Heart left ventricle (tissue), 16 donors: ENCODE data around the gene UBE2R2. TPM values are rescaled to one million over a fixed set of nuclear protein-coding genes. Genes with fewer than 3 reads are reported as not detected.
A peak's percentile ranks its signal among the peaks of the same experiment; 100 is the strongest.

Source experiments
- ATAC-seq, 4 donors: fragments of 200-7000 bp; cut with Tn5 transposase; one replicate each; pipeline ENCODE4 v1.9.1; 2020 to 2022; ENCODE audit warnings: moderate library complexity in 4 of 4, mild to moderate bottlenecking in 3 of 4, moderate number of reproducible peaks in 1 of 4
- DNase-seq, 5 donors: peaks; one replicate each; pipeline ENCODE4 v3.0.0-alpha.2; 2020
- H3K27ac ChIP-seq, 12 donors: fragments of 200-600 bp; sonication (generic) in 4 of 12; one replicate each; pipeline versions ENCODE4 v1.5.0 to v1.8.0; 2016 to 2022; ENCODE audit warnings: mild to moderate bottlenecking in 2 of 12
- H3K27me3 ChIP-seq, 9 donors: fragments of 200-600 bp; sonication (generic) in 2 of 9; one replicate each; pipeline versions ENCODE4 v1.5.1 to v1.8.0; 2016 to 2022; ENCODE audit warnings: mild to moderate bottlenecking in 3 of 9
- H3K36me3 ChIP-seq, 9 donors: fragments of 200-600 bp; sonication (generic) in 2 of 9; one replicate each; pipeline versions ENCODE4 v1.5.0 to v1.8.0; 2018 to 2022; ENCODE audit warnings: mild to moderate bottlenecking in 2 of 9
- H3K4me1 ChIP-seq, 12 donors: fragments of 200-600 bp; sonication (generic) in 4 of 12; one replicate each; pipeline versions ENCODE4 v1.5.0 to v1.8.0; 2016 to 2022; ENCODE audit warnings: mild to moderate bottlenecking in 3 of 12
- H3K4me3 ChIP-seq, 12 donors: fragments of 200-600 bp; sonication (generic) in 4 of 12; one replicate each; pipeline versions ENCODE4 v1.5.0 to v1.8.0; 2017 to 2022; ENCODE audit warnings: mild to moderate bottlenecking in 9 of 12, moderate library complexity in 4 of 12
- H3K9me3 ChIP-seq, 12 donors: fragments of 200-600 bp; sonication (generic) in 4 of 12; one replicate each; pipeline versions ENCODE4 v1.5.0 to v1.8.0; 2016 to 2022; ENCODE audit warnings: mild to moderate bottlenecking in 1 of 12
- POLR2A ChIP-seq, 2 donors: fragments of 450-650 bp; IDR thresholded peaks; one replicate each; pipeline ENCODE4 v1.6.1; 2017; ENCODE audit warnings: antibody characterized with exemption in 2 of 2, mild to moderate bottlenecking in 2 of 2, moderate library complexity in 2 of 2
- WGBS, 4 donors: extraction: QIAGEN DNeasy Blood & Tissue Kit in 2 of 4; methylation state at CpG; one replicate each; pipeline versions ENCODE4 v1.1.5 to v1.1.7; 2013 to 2018; 5-methylcytosine and 5-hydroxymethylcytosine counted together
- intact Hi-C, 10 donors: fragments of 100-400 bp; cut with DNase I; formaldehyde crosslinking; loops; one replicate each; pipeline versions ENCODE4 v1.11.1 to v1.14.2; 2022
- polyA plus RNA-seq, 2 donors: library from polyadenylated mRNA; stranded (reverse); fragments of 200-250 nt; gene quantifications; one replicate each; pipeline ENCODE4 v1.2.3, GENCODE V29; 2013
- total RNA-seq, 9 donors: library from RNA; depleted of rRNA in 2 of 9; stranded (reverse); fragments of >200 nt in 2 of 9; fragmentation: NEBNext Ultra II Directional in 3 of 9; extraction: Animal tissue kit (Norgen Biotek cat#: 25700) in 3 of 9; gene quantifications; one replicate each; pipeline versions ENCODE4 v1.1.0 to v1.2.4, GENCODE V29; 2016 to 2023
- TF ChIP-seq, protein P1 (sequence below), 12 donors: fragments of 200-600 bp; sonication (generic) in 4 of 12; IDR thresholded peaks; one replicate each; pipeline versions ENCODE4 v1.5.0 to v1.8.0; 2018 to 2022; ENCODE audit warnings: antibody characterized with exemption in 12 of 12, mild to moderate bottlenecking in 5 of 12
- donor health status: ischemic (EF 13 %, LVEDD 7.1; RV severe dilation, severe dysfunction).
- donor health status: healthy with polysubstance abuse.
- donor health status: DM: no; HTN: yes; CAD: no.
- donor health status: DM: no; HTN: no; CAD: no.
- donor health status: ischemic (EF 25% LVEDD 6.9; RV normal size, moderate dysfunction).
- donor health status: ischemic (EF 25% LVEDD 5.7; RV mildly dilated, moderate dysfunction).
- donor health status: healthy.
- donor health status: DM: yes; HTN: yes; CAD: no.
- donor health status: ischemic (EF 35%, LVEDD 5.7; RV mildly dilated, moderate dysfunction).
- donor health status: nonischemic (EF 11% LVEDD 7.7; RV severe dilation, severe dysfunction).
- donor health status: DM: yes; HTN: yes; CAD: no.
- donor health status: PGD.
- donor health status: ischemic (EF 29% LVEDD 5.4; RV normal size, mild dysfunction).
- donor health status: nonischemic (EF 23%, LVEDD 6.1; RV moderate dilation, normal function).

Gene UBE2R2
- total and polyA plus RNA-seq, 11 donors = 18.6 to 45.7 (median 39.5) TPM

DNA sequence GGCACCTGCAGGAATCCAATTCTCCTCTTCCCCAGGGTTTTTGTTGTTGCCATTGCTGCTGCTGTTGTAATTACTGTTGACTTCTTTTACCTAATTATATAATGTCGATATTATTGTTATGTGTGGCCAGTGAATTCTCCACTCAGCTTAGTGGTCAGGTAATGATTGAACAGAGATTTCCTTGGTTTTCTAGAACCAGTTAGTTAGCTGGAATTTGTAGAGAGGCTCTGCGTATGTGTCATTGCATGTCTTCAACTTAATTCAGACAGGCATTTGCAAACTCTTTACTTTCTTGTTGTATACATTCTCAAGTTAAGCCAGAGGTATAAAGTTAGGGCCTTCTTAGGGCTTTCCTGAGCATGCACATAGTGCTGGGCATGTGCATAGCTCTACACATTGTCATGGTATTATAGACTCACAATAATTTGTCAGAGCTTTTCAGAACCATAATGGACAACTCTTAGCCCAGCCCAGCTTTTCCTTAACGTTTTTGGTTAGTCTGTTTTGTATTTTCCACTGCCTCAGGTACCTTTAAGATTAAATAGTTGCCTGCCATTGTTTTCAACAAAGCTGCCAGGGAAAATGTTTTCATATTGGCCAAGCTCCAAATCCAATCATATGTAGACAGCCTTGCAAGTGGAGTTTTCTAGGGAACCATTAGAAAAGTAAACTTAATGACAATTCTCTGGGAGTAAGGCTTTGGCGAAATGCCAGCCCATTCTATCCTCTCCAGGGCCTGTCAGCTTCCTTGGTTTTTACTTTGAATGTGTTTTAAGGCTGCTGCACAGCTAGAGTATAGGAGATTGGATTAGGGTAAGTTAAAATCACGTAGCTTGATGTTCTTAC lies 68.1 kb downstream of the UBE2R2 start:
- Histone ChIP-seq H3K9me3 (no peaks in the 10 kb centered on the region), H3K4me3 (no peak overlapping the region), H3K27ac (peak overlapping the region in 3 of 12 donors; percentile 2 to 37 (median 9)), H3K27me3 (no peaks in the 10 kb centered on the region), H3K36me3 (peaks cover 0 to 29% (median 11%) of the 10 kb centered on the region in 9 donors), H3K4me1 (peaks cover 6 to 57% (median 31%) of the 10 kb centered on the region in 12 donors)
- peak in 3 of 4 donors; percentile 26 to 42 (median 41) for ATAC-seq
- 43 to 52% (median 48%) methylated on average over 5 of the region's 5 CpGs for WGBS, 4 donors
- no peak for TF ChIP-seq POLR2A (IDR thresholded peaks at IDR 0.05)
- TF ChIP-seq, protein P1, sequence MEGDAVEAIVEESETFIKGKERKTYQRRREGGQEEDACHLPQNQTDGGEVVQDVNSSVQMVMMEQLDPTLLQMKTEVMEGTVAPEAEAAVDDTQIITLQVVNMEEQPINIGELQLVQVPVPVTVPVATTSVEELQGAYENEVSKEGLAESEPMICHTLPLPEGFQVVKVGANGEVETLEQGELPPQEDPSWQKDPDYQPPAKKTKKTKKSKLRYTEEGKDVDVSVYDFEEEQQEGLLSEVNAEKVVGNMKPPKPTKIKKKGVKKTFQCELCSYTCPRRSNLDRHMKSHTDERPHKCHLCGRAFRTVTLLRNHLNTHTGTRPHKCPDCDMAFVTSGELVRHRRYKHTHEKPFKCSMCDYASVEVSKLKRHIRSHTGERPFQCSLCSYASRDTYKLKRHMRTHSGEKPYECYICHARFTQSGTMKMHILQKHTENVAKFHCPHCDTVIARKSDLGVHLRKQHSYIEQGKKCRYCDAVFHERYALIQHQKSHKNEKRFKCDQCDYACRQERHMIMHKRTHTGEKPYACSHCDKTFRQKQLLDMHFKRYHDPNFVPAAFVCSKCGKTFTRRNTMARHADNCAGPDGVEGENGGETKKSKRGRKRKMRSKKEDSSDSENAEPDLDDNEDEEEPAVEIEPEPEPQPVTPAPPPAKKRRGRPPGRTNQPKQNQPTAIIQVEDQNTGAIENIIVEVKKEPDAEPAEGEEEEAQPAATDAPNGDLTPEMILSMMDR (IDR thresholded peaks at IDR 0.05) = no peak
- peak in 3 of 5 donors; percentile 53 to 63 (median 60) for DNase-seq
- intact Hi-C loops = no loop called here

DNA sequence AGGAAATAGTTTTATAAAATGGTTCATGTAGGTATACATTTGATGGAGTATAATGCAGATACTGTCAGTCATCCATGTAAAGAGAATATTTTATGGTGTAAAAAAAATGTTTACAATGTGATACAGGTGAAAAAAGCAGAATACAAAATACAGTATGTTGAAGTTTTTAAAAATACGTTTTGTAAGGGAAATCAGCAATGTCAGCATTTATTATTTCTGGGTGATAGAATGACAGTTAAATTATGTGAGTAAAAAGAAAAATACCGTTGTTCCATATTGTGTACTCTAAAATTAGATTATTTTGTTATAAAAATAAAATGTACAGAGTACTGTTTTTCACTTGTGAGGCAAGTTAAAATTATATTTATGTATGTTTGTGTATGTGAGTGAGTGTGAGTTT lies 69.0 kb downstream of the UBE2R2 start:
- intact Hi-C loops = no loop called here
- peaks cover 0 to 36% (median 11%) of the 10 kb centered on the region in 9 donors for H3K36me3 ChIP-seq
- no peaks in the 10 kb centered on the region for H3K27me3 ChIP-seq
- DNase-seq (no peak), ATAC-seq (no peak)
- TF ChIP-seq, protein P1 (IDR thresholded peaks at IDR 0.05) = no peak
- no peak for TF ChIP-seq POLR2A (IDR thresholded peaks at IDR 0.05)
- no peaks in the 10 kb centered on the region for H3K9me3 ChIP-seq
- H3K27ac ChIP-seq = no peak overlapping the region
- WGBS, 4 donors = 67 to 77% (median 72%) methylated on average over 2 of the region's 2 CpGs
- peaks cover 6 to 51% (median 31%) of the 10 kb centered on the region in 12 donors for H3K4me1 ChIP-seq
- H3K4me3 ChIP-seq = no peak overlapping the region

DNA sequence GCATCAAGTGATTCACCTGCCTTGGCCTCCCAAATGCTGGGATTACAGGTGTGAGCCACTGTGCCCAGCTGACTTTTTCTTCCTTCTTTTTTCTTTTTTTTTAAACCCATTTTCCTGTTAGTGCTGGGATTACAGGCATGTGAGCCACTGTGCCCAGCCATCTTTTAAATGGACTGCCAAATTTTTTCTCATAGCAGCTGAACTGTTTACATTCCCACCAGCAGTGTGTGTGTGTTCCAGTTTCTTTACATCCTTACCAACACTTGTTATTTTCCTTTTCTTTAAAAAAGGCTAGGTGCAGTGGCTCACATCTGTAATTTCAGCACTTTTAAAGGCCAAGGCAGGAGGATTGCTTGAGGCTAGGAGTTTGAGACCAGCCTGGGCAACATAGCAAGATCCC lies 76.9 kb downstream of the UBE2R2 start:
- intact Hi-C loops = no loop called here
- no peaks in the 10 kb centered on the region for H3K27me3 ChIP-seq
- H3K9me3 ChIP-seq = no peaks in the 10 kb centered on the region
- no peaks in the 10 kb centered on the region for H3K4me1 ChIP-seq
- no peak for DNase-seq
- H3K36me3 ChIP-seq = peaks cover 0 to 27% (median 11%) of the 10 kb centered on the region in 9 donors
- ATAC-seq = no peak
- H3K27ac ChIP-seq = no peak overlapping the region
- TF ChIP-seq POLR2A (IDR thresholded peaks at IDR 0.05) = no peak
- H3K4me3 ChIP-seq = no peak overlapping the region

DNA sequence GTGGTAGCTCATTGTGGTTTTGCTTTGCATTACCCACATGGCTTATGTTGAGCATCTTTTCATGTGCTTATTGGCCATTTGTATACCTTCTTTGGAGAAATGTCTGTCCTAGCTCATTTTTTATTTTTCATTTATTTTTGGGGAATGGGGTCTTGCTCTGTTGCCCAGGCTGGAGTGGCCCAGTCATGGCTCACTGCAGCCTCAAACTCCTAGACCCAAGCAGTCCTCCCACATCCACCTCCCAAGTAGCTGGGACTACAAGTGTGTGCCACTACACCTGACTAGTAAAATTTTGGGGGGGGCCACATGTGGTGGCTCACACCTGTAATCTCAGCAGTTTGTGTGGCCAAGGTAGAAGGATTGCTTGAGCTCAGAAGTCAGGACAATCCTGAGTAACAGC lies 77.4 kb downstream of the UBE2R2 start:
- Histone ChIP-seq H3K36me3 (peaks cover 0 to 26% (median 8%) of the 10 kb centered on the region in 9 donors), H3K9me3 (no peaks in the 10 kb centered on the region), H3K4me3 (no peak overlapping the region), H3K4me1 (no peaks in the 10 kb centered on the region), H3K27ac (no peak overlapping the region), H3K27me3 (no peaks in the 10 kb centered on the region)
- intact Hi-C loops = no loop called here
- ATAC-seq (no peak), DNase-seq (no peak)
- TF ChIP-seq, protein P1 (IDR thresholded peaks at IDR 0.05) = no peak
- no peak for TF ChIP-seq POLR2A (IDR thresholded peaks at IDR 0.05)
